ENCODE measurements around the gene ZDHHC11B.

Gene ZDHHC11B

GRCh38 chr5:761059-761771 is 23.3 kb downstream of the ZDHHC11B start:
- no peak for DNase-seq (ENCODE audit: extremely low spot score)
- TF ChIP-seq LEF1 (IDR thresholded peaks at IDR 0.05; ENCODE audit: borderline replicate concordance), result no peak
- no peak for TF ChIP-seq ELF4 (IDR thresholded peaks at IDR 0.05)
- TF ChIP-seq FOXK2 (IDR thresholded peaks at IDR 0.05), result no peak
- POLR2A ChIA-PET, result no interaction called here

GRCh38 chr5:760363-761058 is 24.0 kb downstream of the ZDHHC11B start:
- no peak for DNase-seq (ENCODE audit: extremely low spot score)
- TF ChIP-seq TARDBP (IDR thresholded peaks at IDR 0.05), result no peak
- TF ChIP-seq SUZ12 (IDR thresholded peaks at IDR 0.05), result no peak
- TF ChIP-seq FOXK2 (IDR thresholded peaks at IDR 0.05), result no peak
- TF ChIP-seq ARNT (IDR thresholded peaks at IDR 0.05), result no peak
- TF ChIP-seq ELF4 (IDR thresholded peaks at IDR 0.05), result no peak
- TF ChIP-seq BHLHE40 (IDR thresholded peaks at IDR 0.05; ENCODE audit: borderline replicate concordance), result no peak
- TF ChIP-seq FOXM1 (IDR thresholded peaks at IDR 0.05; ENCODE audit: borderline replicate concordance), result no peak
- no peak for TF ChIP-seq ZNF384 (IDR thresholded peaks at IDR 0.05)
- TF ChIP-seq NFRKB (IDR thresholded peaks at IDR 0.05), result no peak
- no peak for TF ChIP-seq HDGF (IDR thresholded peaks at IDR 0.05; ENCODE audit: borderline replicate concordance)
- TF ChIP-seq L3MBTL2 (conservative IDR thresholded peaks at IDR 0.05), result no peak
- no peak for TF ChIP-seq CTBP1 (IDR thresholded peaks at IDR 0.05; ENCODE audit: borderline replicate concordance)
- TF ChIP-seq PKNOX1 (IDR thresholded peaks at IDR 0.05), result no peak
- no peak for TF ChIP-seq LEF1 (IDR thresholded peaks at IDR 0.05; ENCODE audit: borderline replicate concordance)
- no peak for TF ChIP-seq FOXA1 (IDR thresholded peaks at IDR 0.05)
- TF ChIP-seq SP1 (IDR thresholded peaks at IDR 0.05), result no peak
- ChIA-PET CTCF (no interaction called here), POLR2A (no interaction called here)

More at GRCh38 chr5:761059-761771, 23.3 kb downstream of the ZDHHC11B start:
- CTCF ChIA-PET, result no interaction called here

GRCh38 chr5:759781-760362 is 24.7 kb downstream of the ZDHHC11B start:
- CTCF ChIA-PET, result no interaction called here
- no peak for TF ChIP-seq ELF4 (IDR thresholded peaks at IDR 0.05)
- no peak for TF ChIP-seq SUZ12 (IDR thresholded peaks at IDR 0.05)
- TF ChIP-seq BHLHE40 (IDR thresholded peaks at IDR 0.05; ENCODE audit: borderline replicate concordance), result no peak
- TF ChIP-seq LEF1 (IDR thresholded peaks at IDR 0.05; ENCODE audit: borderline replicate concordance), result no peak
- no peak for TF ChIP-seq PKNOX1 (IDR thresholded peaks at IDR 0.05)
- TF ChIP-seq FOXA1 (IDR thresholded peaks at IDR 0.05), result no peak
- no peak for TF ChIP-seq NFRKB (IDR thresholded peaks at IDR 0.05)
- no peak for TF ChIP-seq SP1 (IDR thresholded peaks at IDR 0.05)
- TF ChIP-seq CTBP1 (IDR thresholded peaks at IDR 0.05; ENCODE audit: borderline replicate concordance), result no peak
- TF ChIP-seq FOXK2 (IDR thresholded peaks at IDR 0.05), result no peak
- no peak for TF ChIP-seq ZNF384 (IDR thresholded peaks at IDR 0.05)
- no peak for TF ChIP-seq FOXM1 (IDR thresholded peaks at IDR 0.05; ENCODE audit: borderline replicate concordance)
- TF ChIP-seq ARNT (IDR thresholded peaks at IDR 0.05), result no peak
- TF ChIP-seq TARDBP (IDR thresholded peaks at IDR 0.05), result no peak
- TF ChIP-seq L3MBTL2 (conservative IDR thresholded peaks at IDR 0.05), result no peak
- no peak for TF ChIP-seq HDGF (IDR thresholded peaks at IDR 0.05; ENCODE audit: borderline replicate concordance)
- POLR2A ChIA-PET, result no interaction called here
- DNase-seq (ENCODE audit: extremely low spot score), result no peak

GRCh38 chr5:759111-759751 is 25.3 kb downstream of the ZDHHC11B start:
- DNase-seq (ENCODE audit: extremely low spot score), result no peak
- ChIA-PET CTCF (no interaction called here), POLR2A (no interaction called here)
- TF ChIP-seq BHLHE40 (IDR thresholded peaks at IDR 0.05; ENCODE audit: borderline replicate concordance), result no peak
- no peak for TF ChIP-seq PKNOX1 (IDR thresholded peaks at IDR 0.05)
- no peak for TF ChIP-seq NFRKB (IDR thresholded peaks at IDR 0.05)
- TF ChIP-seq HDGF (IDR thresholded peaks at IDR 0.05; ENCODE audit: borderline replicate concordance), result no peak
- TF ChIP-seq LEF1 (IDR thresholded peaks at IDR 0.05; ENCODE audit: borderline replicate concordance), result no peak
- TF ChIP-seq FOXM1 (IDR thresholded peaks at IDR 0.05; ENCODE audit: borderline replicate concordance), result no peak
- no peak for TF ChIP-seq FOXK2 (IDR thresholded peaks at IDR 0.05)
- no peak for TF ChIP-seq SUZ12 (IDR thresholded peaks at IDR 0.05)
- no peak for TF ChIP-seq CTBP1 (IDR thresholded peaks at IDR 0.05; ENCODE audit: borderline replicate concordance)
- TF ChIP-seq ZNF384 (IDR thresholded peaks at IDR 0.05), result no peak
- no peak for TF ChIP-seq SP1 (IDR thresholded peaks at IDR 0.05)
- TF ChIP-seq ARNT (IDR thresholded peaks at IDR 0.05), result no peak

GRCh38 chr5:758698-759053 is 25.9 kb downstream of the ZDHHC11B start:
- no peak for DNase-seq (ENCODE audit: extremely low spot score)
- TF ChIP-seq SUZ12 (IDR thresholded peaks at IDR 0.05), result no peak
- no peak for TF ChIP-seq ZNF384 (IDR thresholded peaks at IDR 0.05)
- no peak for TF ChIP-seq LEF1 (IDR thresholded peaks at IDR 0.05; ENCODE audit: borderline replicate concordance)
- no peak for TF ChIP-seq FOXA1 (IDR thresholded peaks at IDR 0.05)
- TF ChIP-seq BHLHE40 (IDR thresholded peaks at IDR 0.05; ENCODE audit: borderline replicate concordance), result no peak
- no peak for TF ChIP-seq ARNT (IDR thresholded peaks at IDR 0.05)
- no peak for TF ChIP-seq L3MBTL2 (conservative IDR thresholded peaks at IDR 0.05)
- TF ChIP-seq TARDBP (IDR thresholded peaks at IDR 0.05), result no peak
- no peak for TF ChIP-seq PKNOX1 (IDR thresholded peaks at IDR 0.05)
- CTCF ChIA-PET, result interaction anchor here (1.5 kb wide), 1 partner anchor 409 kb away, joined by 4 read pairs; no protein-coding TSS in a partner anchor
- POLR2A ChIA-PET, result no interaction called here

Data from HEK293T (cell line).